Neutrophil (primary cell): ENCODE results near the gene PLEKHN1.

ENCODE experiments used
- H3K27ac ChIP-seq: fragments of 200-600 bp; sonication (generic); 2 replicates; pipeline ENCODE4 v1.5.1; 2016; ENCODE audit warnings: mild to moderate bottlenecking, moderate library complexity
- H3K27me3 ChIP-seq: fragments of 200-600 bp; sonication (generic); 2 replicates; pipeline ENCODE4 v1.6.0; 2016; ENCODE audit warnings: mild to moderate bottlenecking
- H3K36me3 ChIP-seq: fragments of 200-600 bp; sonication (generic); 2 replicates; pipeline ENCODE4 v1.5.1; 2017
- H3K4me1 ChIP-seq, 2 experiments: fragments of 200-600 bp in 1 of 2; sonication (generic) in 1 of 2; 1 replicate in 1 of 2; 2 replicates in 1 of 2; pipeline versions ENCODE4 v1.5.1 to v1.6.1; 2013 to 2016; ENCODE audit warnings: low read depth in 1 of 2, low read length in 1 of 2, mild to moderate bottlenecking in 1 of 2, moderate library complexity in 1 of 2; ENCODE audit not compliant: control insufficient read depth in 1 of 2, insufficient read depth in 1 of 2
- H3K4me3 ChIP-seq, 2 experiments: fragments of 200-600 bp in 1 of 2; sonication (generic) in 1 of 2; 1 replicate in 1 of 2; 2 replicates in 1 of 2; pipeline ENCODE4 v1.5.1; 2013 to 2016; ENCODE audit warnings: low read depth in 1 of 2, low read length in 1 of 2, mild to moderate bottlenecking in 1 of 2, moderate library complexity in 1 of 2
- H3K9me3 ChIP-seq: fragments of 200-600 bp; sonication (generic); 2 replicates; pipeline ENCODE4 v1.5.1; 2016
- TF ChIP-seq, protein P1 (sequence below): fragments of 200-600 bp; sonication (generic); IDR thresholded peaks from 2 replicates; pipeline ENCODE4 v1.5.1; 2016; ENCODE audit warnings: antibody characterized with exemption

Gene PLEKHN1

DNA sequence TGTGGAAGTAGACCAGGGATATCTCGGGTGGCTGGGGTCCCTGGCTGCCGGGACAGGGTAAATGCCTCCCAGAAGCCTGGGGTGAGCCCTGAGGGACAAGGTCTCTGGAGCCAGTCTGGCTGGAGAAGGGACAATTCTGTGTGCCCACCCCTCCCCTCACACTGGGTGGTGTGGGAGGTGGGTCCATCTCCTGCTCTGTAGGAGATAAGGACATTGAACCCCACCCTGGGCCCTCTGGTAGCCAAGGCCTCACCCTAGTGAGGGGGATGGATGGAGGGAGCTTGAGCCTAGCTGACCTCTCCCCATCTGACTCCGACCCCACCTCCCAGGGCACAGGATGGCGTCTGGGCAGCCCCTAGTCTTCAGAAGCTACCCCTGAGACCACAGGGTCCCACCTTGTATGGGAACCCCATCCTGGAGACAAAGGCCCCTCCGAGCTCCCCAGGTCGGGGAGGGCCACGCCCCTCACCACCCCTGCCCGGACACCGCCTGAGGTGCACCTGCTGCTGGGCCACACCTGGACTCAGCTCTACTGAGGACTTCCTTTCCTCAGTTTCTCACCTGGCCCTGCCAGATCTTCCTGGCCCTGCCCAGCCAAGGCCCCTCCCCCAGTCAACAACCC is 58.0 kb downstream of the PLEKHN1 start:
- Histone ChIP-seq H3K27ac (no peak overlapping the region), H3K4me3 (no peak overlapping the region), H3K36me3 (no peaks in the 10 kb centered on the region), H3K4me1 (peaks cover 0 to 12% of the 10 kb centered on the region in 2 experiments), H3K9me3 (no peaks in the 10 kb centered on the region), H3K27me3 (peaks cover 88% of the 10 kb centered on the region)
- TF ChIP-seq, protein P1, sequence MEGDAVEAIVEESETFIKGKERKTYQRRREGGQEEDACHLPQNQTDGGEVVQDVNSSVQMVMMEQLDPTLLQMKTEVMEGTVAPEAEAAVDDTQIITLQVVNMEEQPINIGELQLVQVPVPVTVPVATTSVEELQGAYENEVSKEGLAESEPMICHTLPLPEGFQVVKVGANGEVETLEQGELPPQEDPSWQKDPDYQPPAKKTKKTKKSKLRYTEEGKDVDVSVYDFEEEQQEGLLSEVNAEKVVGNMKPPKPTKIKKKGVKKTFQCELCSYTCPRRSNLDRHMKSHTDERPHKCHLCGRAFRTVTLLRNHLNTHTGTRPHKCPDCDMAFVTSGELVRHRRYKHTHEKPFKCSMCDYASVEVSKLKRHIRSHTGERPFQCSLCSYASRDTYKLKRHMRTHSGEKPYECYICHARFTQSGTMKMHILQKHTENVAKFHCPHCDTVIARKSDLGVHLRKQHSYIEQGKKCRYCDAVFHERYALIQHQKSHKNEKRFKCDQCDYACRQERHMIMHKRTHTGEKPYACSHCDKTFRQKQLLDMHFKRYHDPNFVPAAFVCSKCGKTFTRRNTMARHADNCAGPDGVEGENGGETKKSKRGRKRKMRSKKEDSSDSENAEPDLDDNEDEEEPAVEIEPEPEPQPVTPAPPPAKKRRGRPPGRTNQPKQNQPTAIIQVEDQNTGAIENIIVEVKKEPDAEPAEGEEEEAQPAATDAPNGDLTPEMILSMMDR = no peak

DNA sequence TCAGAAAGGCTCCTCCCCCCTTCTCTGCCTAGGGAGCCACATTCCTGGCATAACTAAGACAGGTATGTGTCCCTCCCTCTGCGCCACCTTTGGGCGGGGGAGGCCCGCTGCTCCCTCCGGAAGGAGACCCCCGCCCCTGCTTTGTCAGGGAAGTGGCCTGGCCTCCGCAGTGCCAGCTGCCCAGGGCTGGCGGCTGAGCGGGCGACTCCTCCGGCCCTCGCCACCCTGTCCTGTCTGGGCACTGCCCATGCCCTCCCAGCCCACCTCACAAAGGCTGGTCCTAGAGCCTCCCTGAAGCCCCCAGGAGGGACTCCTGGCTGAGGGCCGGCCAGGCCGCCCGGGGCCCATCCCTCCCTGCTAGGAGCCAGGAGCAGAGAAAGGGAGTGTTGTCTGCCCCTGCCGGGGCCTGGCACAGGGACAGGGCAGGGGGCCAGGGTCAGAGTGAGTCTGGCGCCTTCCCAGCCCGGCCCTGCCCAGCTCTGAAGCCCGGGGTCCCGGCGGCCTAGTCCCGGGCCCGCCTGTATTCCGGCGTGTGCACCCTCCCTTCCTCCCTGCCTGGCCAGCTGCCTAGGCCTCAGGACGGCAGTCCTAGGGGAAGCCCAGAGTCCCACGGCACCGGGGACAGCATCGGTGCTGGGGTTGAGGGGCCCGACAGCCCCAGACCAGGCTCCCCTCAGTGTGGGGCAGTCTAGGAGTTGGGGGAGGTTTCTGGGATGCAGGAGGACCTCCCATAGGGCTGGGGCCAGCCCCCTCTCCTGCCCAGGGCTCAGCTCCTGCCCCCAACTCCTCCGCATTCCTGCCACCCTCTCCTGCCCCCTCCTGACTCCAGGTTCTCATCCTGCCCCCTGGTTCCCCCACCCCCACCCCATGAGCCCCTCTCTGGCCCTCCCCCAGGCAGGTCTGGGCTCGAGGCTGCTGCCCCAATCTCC is 58.8 kb downstream of the PLEKHN1 start:
- Histone ChIP-seq H3K4me3 (no peak overlapping the region), H3K27me3 (peaks cover 82% of the 10 kb centered on the region), H3K9me3 (no peaks in the 10 kb centered on the region), H3K27ac (no peak overlapping the region), H3K4me1 (peaks cover 0 to 12% of the 10 kb centered on the region in 2 experiments), H3K36me3 (no peaks in the 10 kb centered on the region)
- TF ChIP-seq, protein P1 = no peak
